DND-41 (cell line): ENCODE measurements around the gene MYD88.

ENCODE experiments used
- CTCF ChIP-seq: IDR thresholded peaks from 2 replicates; pipeline ENCODE4 v1.5.1; 2012; ENCODE audit warnings: borderline replicate concordance, low read length, moderate library complexity, mild to moderate bottlenecking; ENCODE audit not compliant: poor library complexity, severe bottlenecking; ENCODE audit errors: extremely low read depth
- EZH2 ChIP-seq: IDR thresholded peaks from 3 replicates; pipeline ENCODE4 v1.6.1; 2012; ENCODE audit warnings: borderline replicate concordance, low read depth, mild to moderate bottlenecking, moderate library complexity, low read length, inconsistent platforms; ENCODE audit not compliant: severe bottlenecking

GRCh38 chr3:38177181-38177580 is 38.7 kb downstream of the MYD88 start:
- TF ChIP-seq CTCF = no peak
- TF ChIP-seq EZH2 = no peak
